Fibroblast of lung (primary cell): ENCODE data around the gene SCAF1. TPM values are rescaled to one million over a fixed set of nuclear protein-coding genes. Genes with fewer than 3 reads are reported as not detected.
A peak's percentile ranks its signal among the peaks of the same experiment; 100 is the strongest.

ENCODE experiments used
- DNase-seq, 2 donors: peaks; one replicate each; pipeline versions ENCODE4 v3.0.0 to v3.0.0-alpha.2; 2010; ENCODE audit warnings: low read depth in 2 of 2
- H2AFZ ChIP-seq: 2 replicates; pipeline ENCODE4 v1.5.1; 2012; ENCODE audit warnings: low read length, control low read depth, inconsistent platforms
- H3K27ac ChIP-seq: 2 replicates; pipeline ENCODE4 v1.5.1; 2011; ENCODE audit warnings: low read length, control low read depth; ENCODE audit not compliant: insufficient read depth
- H3K27me3 ChIP-seq: 2 replicates; pipeline ENCODE4 v1.5.1; 2011; ENCODE audit warnings: mild to moderate bottlenecking, low read length; ENCODE audit not compliant: control insufficient read depth, insufficient read depth
- H3K36me3 ChIP-seq: 2 replicates; pipeline ENCODE4 v1.5.1; 2011; ENCODE audit warnings: low read length; ENCODE audit not compliant: control insufficient read depth, insufficient read depth
- H3K4me1 ChIP-seq: 2 replicates; pipeline ENCODE4 v1.5.1; 2011; ENCODE audit warnings: low read length; ENCODE audit not compliant: control insufficient read depth, insufficient read depth; ENCODE audit errors: extremely low read depth
- H3K4me2 ChIP-seq: 2 replicates; pipeline ENCODE4 v1.5.1; 2011; ENCODE audit warnings: low read length, control low read depth; ENCODE audit not compliant: insufficient read depth; ENCODE audit errors: extremely low read depth
- H3K4me3 ChIP-seq, 4 experiments: fragments of 200-600 bp in 1 of 4; sonication (generic) in 1 of 4; replicated peaks in 1 of 4; 2 replicates each; pipeline ENCODE4 v1.5.1; 2011 to 2016; ENCODE audit warnings: low read length in 4 of 4, low read depth in 3 of 4, mild to moderate bottlenecking in 3 of 4, control low read depth in 2 of 4, inconsistent platforms in 1 of 4, mixed read lengths in 1 of 4; ENCODE audit not compliant: insufficient read depth in 1 of 4; ENCODE audit errors: control extremely low read depth in 1 of 4
- H3K79me2 ChIP-seq: 2 replicates; pipeline ENCODE4 v1.5.1; 2012; ENCODE audit warnings: mild to moderate bottlenecking, low read length, inconsistent platforms; ENCODE audit not compliant: control insufficient read depth, insufficient read depth
- H3K9ac ChIP-seq: 2 replicates; pipeline ENCODE4 v1.5.1; 2011; ENCODE audit warnings: mild to moderate bottlenecking, low read length, control low read depth; ENCODE audit not compliant: insufficient read depth
- H3K9me3 ChIP-seq: 2 replicates; pipeline ENCODE4 v1.5.1; 2012; ENCODE audit warnings: low read depth, low read length; ENCODE audit not compliant: control insufficient read depth, insufficient read depth
- H4K20me1 ChIP-seq: 2 replicates; pipeline ENCODE4 v1.5.1; 2011; ENCODE audit warnings: low read length; ENCODE audit not compliant: control insufficient read depth, insufficient read depth; ENCODE audit errors: extremely low read depth
- EZH2 ChIP-seq: IDR thresholded peaks from 2 replicates; pipeline ENCODE4 v1.5.1; 2012; ENCODE audit warnings: low read length, control low read depth, mild to moderate bottlenecking; ENCODE audit errors: missing control alignments
- polyA plus RNA-seq, 2 donors: library from polyadenylated mRNA; depleted of rRNA in 1 of 2; stranded (reverse) in 1 of 2; unstranded in 1 of 2; fragments of >200 nt; gene quantifications; 2 replicates each; pipeline ENCODE4 v1.2.1, GENCODE V29; 2011 to 2012; ENCODE audit warnings: missing spikeins in 1 of 2
- total RNA-seq: library from RNA; depleted of rRNA; stranded (reverse); fragments of >200 nt; gene quantifications from 2 replicates; pipeline ENCODE4 v1.2.1, GENCODE V29; 2014
- TF ChIP-seq, protein P1 (sequence below), 2 donors: IDR thresholded peaks in 1 of 2; conservative IDR thresholded peaks in 1 of 2; 1 replicate in 1 of 2; 2 replicates in 1 of 2; pipeline ENCODE4 v1.5.1; 2011 to 2012; ENCODE audit warnings: low read length in 2 of 2, control low read depth in 1 of 2, inconsistent platforms in 1 of 2, low read depth in 1 of 2, mild to moderate bottlenecking in 1 of 2

Gene SCAF1
- total and polyA plus RNA-seq, 2 donors (not counting 1 experiment from before 2014, with no cell fraction given) = 8.7 to 11.9 TPM

DNA sequence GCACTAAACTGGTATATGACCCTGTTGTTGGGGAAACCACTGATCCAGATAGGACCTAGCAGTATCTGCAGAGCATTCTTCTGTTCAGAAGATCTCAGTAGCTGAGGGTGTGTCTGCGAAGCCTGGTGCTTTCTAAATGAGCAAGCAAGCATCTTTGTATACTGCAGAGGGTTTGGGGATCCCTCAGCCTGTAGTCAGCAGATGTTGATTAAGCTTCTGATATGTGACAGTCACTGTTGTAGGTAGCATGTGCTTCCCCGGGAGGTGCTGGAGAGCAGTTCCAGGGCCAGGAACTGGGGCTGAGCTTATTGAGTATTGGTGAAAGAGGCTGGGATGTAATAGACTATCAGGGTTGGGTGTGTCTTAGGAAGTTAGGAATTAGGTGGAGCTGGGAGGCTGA, 1.5 kb downstream of the SCAF1 start:
- Histone ChIP-seq H3K4me2 (peak overlapping the region; percentile 94), H2AFZ (no peak overlapping the region), H3K27me3 (no peaks in the 10 kb centered on the region), H3K79me2 (peaks cover 53% of the 10 kb centered on the region), H3K9ac (no peak overlapping the region), H3K9me3 (no peaks in the 10 kb centered on the region), H3K4me1 (peaks cover 4% of the 10 kb centered on the region), H4K20me1 (no peaks in the 10 kb centered on the region), H3K4me3 (peak overlapping the region; percentile 80 to 99 (median 95)), H3K36me3 (peaks cover 10% of the 10 kb centered on the region), H3K27ac (peak overlapping the region; percentile 2)
- DNase-seq = no peak
- TF ChIP-seq, protein P1, sequence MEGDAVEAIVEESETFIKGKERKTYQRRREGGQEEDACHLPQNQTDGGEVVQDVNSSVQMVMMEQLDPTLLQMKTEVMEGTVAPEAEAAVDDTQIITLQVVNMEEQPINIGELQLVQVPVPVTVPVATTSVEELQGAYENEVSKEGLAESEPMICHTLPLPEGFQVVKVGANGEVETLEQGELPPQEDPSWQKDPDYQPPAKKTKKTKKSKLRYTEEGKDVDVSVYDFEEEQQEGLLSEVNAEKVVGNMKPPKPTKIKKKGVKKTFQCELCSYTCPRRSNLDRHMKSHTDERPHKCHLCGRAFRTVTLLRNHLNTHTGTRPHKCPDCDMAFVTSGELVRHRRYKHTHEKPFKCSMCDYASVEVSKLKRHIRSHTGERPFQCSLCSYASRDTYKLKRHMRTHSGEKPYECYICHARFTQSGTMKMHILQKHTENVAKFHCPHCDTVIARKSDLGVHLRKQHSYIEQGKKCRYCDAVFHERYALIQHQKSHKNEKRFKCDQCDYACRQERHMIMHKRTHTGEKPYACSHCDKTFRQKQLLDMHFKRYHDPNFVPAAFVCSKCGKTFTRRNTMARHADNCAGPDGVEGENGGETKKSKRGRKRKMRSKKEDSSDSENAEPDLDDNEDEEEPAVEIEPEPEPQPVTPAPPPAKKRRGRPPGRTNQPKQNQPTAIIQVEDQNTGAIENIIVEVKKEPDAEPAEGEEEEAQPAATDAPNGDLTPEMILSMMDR (conservative IDR thresholded peaks at IDR 0.05 in 1 of 2, IDR thresholded peaks at IDR 0.05 in 1 of 2; ENCODE audit: low read depth in 1 of 2, low read length in 2 of 2) = no peak
- TF ChIP-seq EZH2 = no peak

DNA sequence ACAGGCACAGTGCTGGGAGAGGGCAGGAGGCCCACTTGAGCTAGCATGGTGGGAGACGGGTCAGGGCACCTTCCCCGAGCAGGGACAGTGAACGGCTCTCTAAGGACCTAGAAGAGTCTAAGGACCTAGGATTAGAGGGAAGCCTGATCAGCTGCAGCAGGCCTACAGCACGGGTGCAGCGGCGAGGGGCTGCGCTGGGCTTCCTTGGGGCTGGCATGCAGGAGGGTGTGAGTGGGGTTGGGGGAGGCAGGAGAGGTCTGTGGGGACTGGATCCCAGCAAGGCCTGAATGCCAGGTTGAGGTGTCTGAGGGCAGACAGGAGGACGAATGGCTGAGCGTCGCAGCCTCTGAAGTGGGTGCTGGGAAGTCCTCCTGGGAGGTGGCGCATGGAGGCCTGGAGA, 3.6 kb downstream of the SCAF1 start:
- Histone ChIP-seq H2AFZ (no peak overlapping the region), H3K79me2 (peaks cover 58% of the 10 kb centered on the region), H3K9me3 (no peaks in the 10 kb centered on the region), H3K4me3 (no peak overlapping the region), H3K4me2 (no peak overlapping the region), H4K20me1 (no peaks in the 10 kb centered on the region), H3K27me3 (no peaks in the 10 kb centered on the region), H3K27ac (no peak overlapping the region), H3K4me1 (peaks cover 4% of the 10 kb centered on the region), H3K9ac (no peak overlapping the region), H3K36me3 (peaks cover 20% of the 10 kb centered on the region)
- DNase-seq = no peak
- no peak for TF ChIP-seq EZH2
- TF ChIP-seq, protein P1 (conservative IDR thresholded peaks at IDR 0.05 in 1 of 2, IDR thresholded peaks at IDR 0.05 in 1 of 2; ENCODE audit: low read depth in 1 of 2, low read length in 2 of 2) = no peak

DNA sequence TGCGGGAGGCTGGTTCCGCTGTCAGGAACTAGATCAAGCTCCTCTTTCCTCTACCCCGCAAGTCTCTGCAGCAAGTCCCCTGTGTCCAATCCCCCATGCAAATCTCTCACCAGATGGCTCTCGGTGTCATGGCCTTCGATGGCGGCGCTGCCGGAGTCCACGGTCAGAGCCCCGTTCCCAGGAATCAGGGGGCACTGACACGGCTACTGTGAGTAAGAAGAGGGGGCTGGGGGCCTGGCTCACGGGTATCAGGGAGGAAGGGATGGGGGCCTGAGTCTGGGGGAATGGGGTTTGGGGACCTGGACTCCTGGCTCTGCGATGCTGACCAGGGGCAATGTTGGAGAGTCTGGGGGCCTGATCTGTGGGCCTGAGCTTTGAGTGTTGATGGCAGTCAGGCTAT, 4.0 kb downstream of the SCAF1 start:
- Histone ChIP-seq H3K27ac (no peak overlapping the region), H3K4me1 (peaks cover 4% of the 10 kb centered on the region), H3K27me3 (no peaks in the 10 kb centered on the region), H3K9me3 (no peaks in the 10 kb centered on the region), H4K20me1 (no peaks in the 10 kb centered on the region), H2AFZ (no peak overlapping the region), H3K4me3 (no peak overlapping the region), H3K36me3 (peaks cover 21% of the 10 kb centered on the region), H3K79me2 (peaks cover 58% of the 10 kb centered on the region), H3K9ac (no peak overlapping the region), H3K4me2 (no peak overlapping the region)
- no peak for DNase-seq
- TF ChIP-seq, protein P1 (conservative IDR thresholded peaks at IDR 0.05 in 1 of 2, IDR thresholded peaks at IDR 0.05 in 1 of 2; ENCODE audit: low read depth in 1 of 2, low read length in 2 of 2) = no peak
- no peak for TF ChIP-seq EZH2
